Osteocyte (in vitro differentiated cells): ENCODE measurements around the gene PLEKHG3. TPM values are rescaled to one million over a fixed set of nuclear protein-coding genes. Genes with fewer than 3 reads are reported as not detected.
"Not testable (repeated sequence)": the region's sequence is repeated elsewhere in the genome, so short reads cannot be mapped to it uniquely, and the experiment has no call there.

ENCODE experiments used
- DNase-seq: peaks from one replicate; pipeline ENCODE4 v3.0.0; 2021; ENCODE audit warnings: mixed read lengths; ENCODE audit not compliant: unreplicated experiment; ENCODE audit errors: extremely low spot score
- H3K27ac Mint-ChIP-seq: one replicate; pipeline ENCODE4 v1.8.0; 2021; ENCODE audit warnings: mild to moderate bottlenecking, mixed read lengths; ENCODE audit not compliant: unreplicated experiment
- H3K27me3 Mint-ChIP-seq: one replicate; pipeline ENCODE4 v1.8.0; 2021; ENCODE audit warnings: mixed read lengths; ENCODE audit not compliant: unreplicated experiment
- H3K36me3 Mint-ChIP-seq: one replicate; pipeline ENCODE4 v1.8.0; 2021; ENCODE audit warnings: mixed read lengths; ENCODE audit not compliant: unreplicated experiment
- H3K4me1 Mint-ChIP-seq: one replicate; pipeline ENCODE4 v1.8.0; 2021; ENCODE audit warnings: mixed read lengths; ENCODE audit not compliant: unreplicated experiment
- H3K4me3 Mint-ChIP-seq: one replicate; pipeline ENCODE4 v1.8.0; 2021; ENCODE audit warnings: mild to moderate bottlenecking, moderate library complexity, mixed read lengths; ENCODE audit not compliant: unreplicated experiment
- H3K9me3 Mint-ChIP-seq: one replicate; pipeline ENCODE4 v1.8.0; 2021; ENCODE audit warnings: mixed read lengths; ENCODE audit not compliant: unreplicated experiment
- CTCF ChIP-seq: fragments of 200-600 bp; sonication (generic); IDR thresholded peaks from 2 replicates; pipeline ENCODE4 v1.5.0; 2021; ENCODE audit warnings: antibody characterized with exemption, mild to moderate bottlenecking, moderate library complexity
- total RNA-seq: library from RNA; stranded (reverse); gene quantifications from 2 replicates; pipeline ENCODE4 v1.2.1, GENCODE V29; 2021

PLEKHG3 gene
- total RNA-seq, 1 donor from 2014 or later = 96.3 TPM

GRCh38 chr14:64686282-64686615, 18.0 kb upstream of the PLEKHG3 start:
- no peak for DNase-seq
- no peak overlapping the region for H3K27ac Mint-ChIP-seq
- no peaks in the 10 kb centered on the region for H3K9me3 Mint-ChIP-seq
- TF ChIP-seq CTCF = no peak
- peaks cover 40% of the 10 kb centered on the region for H3K4me1 Mint-ChIP-seq
- H3K4me3 Mint-ChIP-seq = no peak overlapping the region
- no peaks in the 10 kb centered on the region for H3K36me3 Mint-ChIP-seq
- no peaks in the 10 kb centered on the region for H3K27me3 Mint-ChIP-seq

GRCh38 chr14:64688031-64688430, 16.2 kb upstream of the PLEKHG3 start:
- Mint-ChIP-seq H3K27me3 (no peaks in the 10 kb centered on the region), H3K9me3 (no peaks in the 10 kb centered on the region), H3K4me1 (peaks cover 30% of the 10 kb centered on the region), H3K36me3 (no peaks in the 10 kb centered on the region), H3K27ac (no peak overlapping the region), H3K4me3 (no peak overlapping the region)
- no peak for DNase-seq
- TF ChIP-seq CTCF = no peak

GRCh38 chr14:64688811-64689281, 15.4 kb upstream of the PLEKHG3 start:
- DNase-seq = no peak
- no peaks in the 10 kb centered on the region for H3K27me3 Mint-ChIP-seq
- H3K4me1 Mint-ChIP-seq = peaks cover 23% of the 10 kb centered on the region
- H3K9me3 Mint-ChIP-seq = no peaks in the 10 kb centered on the region
- no peaks in the 10 kb centered on the region for H3K36me3 Mint-ChIP-seq
- no peak overlapping the region for H3K4me3 Mint-ChIP-seq
- no peak for TF ChIP-seq CTCF
- H3K27ac Mint-ChIP-seq = no peak overlapping the region

GRCh38 chr14:64689289-64689688, 14.9 kb upstream of the PLEKHG3 start:
- Mint-ChIP-seq H3K36me3 (no peaks in the 10 kb centered on the region), H3K4me3 (no peak overlapping the region), H3K4me1 (peaks cover 23% of the 10 kb centered on the region), H3K9me3 (no peaks in the 10 kb centered on the region), H3K27ac (no peak overlapping the region), H3K27me3 (no peaks in the 10 kb centered on the region)
- TF ChIP-seq CTCF = no peak
- DNase-seq = no peak

- not testable (repeated sequence) for H3K27ac Mint-ChIP-seq, H3K4me3 Mint-ChIP-seq, H3K9me3 Mint-ChIP-seq, DNase-seq, H3K27me3 Mint-ChIP-seq, H3K36me3 Mint-ChIP-seq
- H3K4me1 Mint-ChIP-seq = peaks cover 18% of the 10 kb centered on the region
Observed at GRCh38 chr14:64690607-64691006, 13.6 kb upstream of the PLEKHG3 start.

- no peak overlapping the region for H3K27ac Mint-ChIP-seq
Observed at GRCh38 chr14:64691376-64691775, 12.8 kb upstream of the PLEKHG3 start.

More at GRCh38 chr14:64691376-64691775, 12.8 kb upstream of the PLEKHG3 start:
- no peak for DNase-seq
- H3K4me1 Mint-ChIP-seq = peaks cover 13% of the 10 kb centered on the region
- no peak overlapping the region for H3K4me3 Mint-ChIP-seq
- no peaks in the 10 kb centered on the region for H3K36me3 Mint-ChIP-seq
- no peak for TF ChIP-seq CTCF
- no peaks in the 10 kb centered on the region for H3K27me3 Mint-ChIP-seq
- no peaks in the 10 kb centered on the region for H3K9me3 Mint-ChIP-seq
